OCI-LY1 (cell line): ENCODE data around the gene TSR3.

ENCODE experiments used
- H2AFZ ChIP-seq: fragments of 200-600 bp; sonication (generic), shearing (Covaris generic); 2 replicates; pipeline ENCODE4 v1.6.0; 2014; ENCODE audit warnings: antibody characterized with exemption, mild to moderate bottlenecking, low read length
- H3F3A ChIP-seq: fragments of 200-600 bp; sonication (generic), shearing (Covaris generic); 2 replicates; pipeline ENCODE4 v1.6.0; 2014; ENCODE audit warnings: mild to moderate bottlenecking, antibody characterized with exemption, low read length, moderate library complexity; ENCODE audit not compliant: insufficient read depth
- H3K27ac ChIP-seq: fragments of 200-600 bp; sonication (generic); 2 replicates; pipeline ENCODE4 v1.5.1; 2014; ENCODE audit warnings: low read length, mixed run types, mild to moderate bottlenecking, low read depth; ENCODE audit not compliant: poor library complexity, severe bottlenecking
- H3K27me3 ChIP-seq: fragments of 200-600 bp; sonication (generic); 2 replicates; pipeline ENCODE4 v1.6.0; 2014; ENCODE audit warnings: antibody characterized with exemption, mild to moderate bottlenecking, low read length, moderate library complexity; ENCODE audit not compliant: insufficient read depth
- H3K36me3 ChIP-seq: fragments of 200-600 bp; sonication (generic); 2 replicates; pipeline ENCODE4 v1.6.1; 2014; ENCODE audit warnings: mild to moderate bottlenecking, antibody characterized with exemption, low read length, moderate library complexity, mixed read lengths; ENCODE audit not compliant: insufficient read depth
- H3K4me1 ChIP-seq: fragments of 200-600 bp; sonication (generic); 2 replicates; pipeline ENCODE4 v1.5.1; 2014; ENCODE audit warnings: mild to moderate bottlenecking, low read length, moderate library complexity; ENCODE audit not compliant: insufficient read depth, severe bottlenecking
- H3K4me2 ChIP-seq: fragments of 200-600 bp; sonication (generic), shearing (Covaris generic); 2 replicates; pipeline ENCODE4 v1.6.1; 2014; ENCODE audit warnings: low read length
- H3K4me3 ChIP-seq: fragments of 200-600 bp; sonication (generic); 2 replicates; pipeline ENCODE4 v1.5.1; 2014; ENCODE audit warnings: low read length, low read depth, mild to moderate bottlenecking, mixed read lengths; ENCODE audit not compliant: poor library complexity, severe bottlenecking
- H3K79me2 ChIP-seq: fragments of 200-600 bp; shearing (Covaris generic); 2 replicates; pipeline ENCODE4 v1.6.1; 2016; ENCODE audit warnings: mixed run types, low read length, mixed read lengths; ENCODE audit not compliant: insufficient read depth
- H3K9ac ChIP-seq: fragments of 200-600 bp; sonication (generic), shearing (Covaris generic); 2 replicates; pipeline ENCODE4 v1.6.1; 2014; ENCODE audit warnings: mild to moderate bottlenecking, low read length, mixed read lengths
- H3K9me2 ChIP-seq: fragments of 200-600 bp; sonication (generic), shearing (Covaris generic); 2 replicates; pipeline ENCODE4 v1.6.1; 2014; ENCODE audit warnings: low read depth, mild to moderate bottlenecking, low read length, mixed read lengths
- H3K9me3 ChIP-seq: fragments of 200-600 bp; shearing (Covaris generic); 2 replicates; pipeline ENCODE4 v1.6.1; 2014; ENCODE audit warnings: low read length, mixed read lengths
- H4K20me1 ChIP-seq: fragments of 200-600 bp; sonication (generic), shearing (Covaris generic); 2 replicates; pipeline ENCODE4 v1.6.0; 2016; ENCODE audit warnings: mild to moderate bottlenecking, low read length; ENCODE audit not compliant: insufficient read depth
- CTCF ChIP-seq: fragments of 200-600 bp; sonication (generic), shearing (Covaris generic); IDR thresholded peaks from 2 replicates; pipeline ENCODE4 v1.5.1; 2017; ENCODE audit warnings: mild to moderate bottlenecking, antibody characterized with exemption, low read length, moderate library complexity, mixed read lengths
- EZH2 ChIP-seq: fragments of 200-600 bp; sonication (generic), shearing (Covaris generic); IDR thresholded peaks from 2 replicates; pipeline ENCODE4 v1.8.0; 2017; ENCODE audit warnings: borderline replicate concordance, mixed run types, mild to moderate bottlenecking, antibody characterized with exemption, low read length, moderate library complexity, mixed read lengths

Gene TSR3

GRCh38 chr16:1375298-1375640 is 23.6 kb upstream of the TSR3 start:
- Histone ChIP-seq H3K27me3 (no peaks in the 10 kb centered on the region), H3K4me1 (peaks cover 23% of the 10 kb centered on the region), H3K9me2 (no peaks in the 10 kb centered on the region), H4K20me1 (no peaks in the 10 kb centered on the region), H3K9me3 (no peaks in the 10 kb centered on the region), H3K79me2 (peaks cover 9% of the 10 kb centered on the region), H3K9ac (no peak overlapping the region), H3F3A (no peaks in the 10 kb centered on the region), H2AFZ (no peak overlapping the region), H3K27ac (no peak overlapping the region), H3K36me3 (peaks cover 11% of the 10 kb centered on the region), H3K4me2 (no peak overlapping the region), H3K4me3 (no peak overlapping the region)
- TF ChIP-seq EZH2 (no peak), CTCF (no peak)

GRCh38 chr16:1374418-1375297 is 23.0 kb upstream of the TSR3 start:
- peaks cover 9% of the 10 kb centered on the region for H3K79me2 ChIP-seq
- no peak overlapping the region for H2AFZ ChIP-seq
- TF ChIP-seq EZH2, result no peak
- H3K36me3 ChIP-seq, result peaks cover 17% of the 10 kb centered on the region
- H3K4me3 ChIP-seq, result no peak overlapping the region
- H3K4me1 ChIP-seq, result peaks cover 18% of the 10 kb centered on the region
- no peaks in the 10 kb centered on the region for H3K27me3 ChIP-seq
- no peaks in the 10 kb centered on the region for H3F3A ChIP-seq
- no peaks in the 10 kb centered on the region for H3K9me2 ChIP-seq
- H3K9me3 ChIP-seq, result no peaks in the 10 kb centered on the region
- no peak overlapping the region for H3K27ac ChIP-seq
- no peak overlapping the region for H3K4me2 ChIP-seq
- H4K20me1 ChIP-seq, result no peaks in the 10 kb centered on the region
- H3K9ac ChIP-seq, result no peak overlapping the region

- Histone ChIP-seq H3K4me2 (no peak overlapping the region), H3K9ac (no peak overlapping the region), H3K4me3 (no peak overlapping the region), H3K27me3 (no peaks in the 10 kb centered on the region), H3K9me3 (no peaks in the 10 kb centered on the region), H4K20me1 (no peaks in the 10 kb centered on the region), H2AFZ (no peak overlapping the region), H3K79me2 (no peaks in the 10 kb centered on the region), H3K36me3 (peaks cover 23% of the 10 kb centered on the region), H3F3A (no peaks in the 10 kb centered on the region), H3K27ac (no peak overlapping the region), H3K4me1 (peaks cover 3% of the 10 kb centered on the region), H3K9me2 (no peaks in the 10 kb centered on the region)
- TF ChIP-seq EZH2, result no peak
- no peak for TF ChIP-seq CTCF
Observed at GRCh38 chr16:1372292-1372950, 20.7 kb upstream of the TSR3 start.
